Measurements from ENCODE around the gene MS4A15. TPM values are rescaled to one million over a fixed set of nuclear protein-coding genes. Genes with fewer than 3 reads are reported as not detected.
"Not testable (repeated sequence)": the region's sequence is repeated elsewhere in the genome, so short reads cannot be mapped to it uniquely, and the experiment has no call there.

The MS4A15 gene
- total RNA-seq, 4 donors from 2014 or later = not detected

- intact Hi-C loops (cut with DNase I) = no loop called here
- Histone ChIP-seq H3K27me3 (no peaks in the 10 kb centered on the region), H3K4me3 (replicated peaks in 1 of 3) (no peak overlapping the region), H3K36me3 (no peaks in the 10 kb centered on the region), H3K9me3 (no peaks in the 10 kb centered on the region), H3K4me1 (no peaks in the 10 kb centered on the region), H3K27ac (no peak overlapping the region)
- 78 to 95% methylated on average over 2 of the region's 2 CpGs for WGBS, 2 donors
- TF ChIP-seq, protein P1, sequence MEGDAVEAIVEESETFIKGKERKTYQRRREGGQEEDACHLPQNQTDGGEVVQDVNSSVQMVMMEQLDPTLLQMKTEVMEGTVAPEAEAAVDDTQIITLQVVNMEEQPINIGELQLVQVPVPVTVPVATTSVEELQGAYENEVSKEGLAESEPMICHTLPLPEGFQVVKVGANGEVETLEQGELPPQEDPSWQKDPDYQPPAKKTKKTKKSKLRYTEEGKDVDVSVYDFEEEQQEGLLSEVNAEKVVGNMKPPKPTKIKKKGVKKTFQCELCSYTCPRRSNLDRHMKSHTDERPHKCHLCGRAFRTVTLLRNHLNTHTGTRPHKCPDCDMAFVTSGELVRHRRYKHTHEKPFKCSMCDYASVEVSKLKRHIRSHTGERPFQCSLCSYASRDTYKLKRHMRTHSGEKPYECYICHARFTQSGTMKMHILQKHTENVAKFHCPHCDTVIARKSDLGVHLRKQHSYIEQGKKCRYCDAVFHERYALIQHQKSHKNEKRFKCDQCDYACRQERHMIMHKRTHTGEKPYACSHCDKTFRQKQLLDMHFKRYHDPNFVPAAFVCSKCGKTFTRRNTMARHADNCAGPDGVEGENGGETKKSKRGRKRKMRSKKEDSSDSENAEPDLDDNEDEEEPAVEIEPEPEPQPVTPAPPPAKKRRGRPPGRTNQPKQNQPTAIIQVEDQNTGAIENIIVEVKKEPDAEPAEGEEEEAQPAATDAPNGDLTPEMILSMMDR (IDR thresholded peaks at IDR 0.05) = no peak
- TF ChIP-seq POLR2A (IDR thresholded peaks at IDR 0.05) = no peak
- no peak for DNase-seq
Observed at GRCh38 chr11:60816590-60817157, 60.0 kb downstream of the MS4A15 start.

GRCh38 chr11:60818057-60818456 lies 61.4 kb downstream of the MS4A15 start:
- WGBS, 2 donors = 79 to 86% methylated on average over 4 of the region's 4 CpGs
- no peak for DNase-seq
- Histone ChIP-seq H3K27me3 (no peaks in the 10 kb centered on the region), H3K9me3 (no peaks in the 10 kb centered on the region), H3K36me3 (no peaks in the 10 kb centered on the region), H3K27ac (no peak overlapping the region), H3K4me1 (no peaks in the 10 kb centered on the region), H3K4me3 (replicated peaks in 1 of 3) (no peak overlapping the region)
- intact Hi-C loops (cut with DNase I) = no loop called here
- TF ChIP-seq, protein P1 (IDR thresholded peaks at IDR 0.05) = no peak
- no peak for TF ChIP-seq POLR2A (IDR thresholded peaks at IDR 0.05)

DNA sequence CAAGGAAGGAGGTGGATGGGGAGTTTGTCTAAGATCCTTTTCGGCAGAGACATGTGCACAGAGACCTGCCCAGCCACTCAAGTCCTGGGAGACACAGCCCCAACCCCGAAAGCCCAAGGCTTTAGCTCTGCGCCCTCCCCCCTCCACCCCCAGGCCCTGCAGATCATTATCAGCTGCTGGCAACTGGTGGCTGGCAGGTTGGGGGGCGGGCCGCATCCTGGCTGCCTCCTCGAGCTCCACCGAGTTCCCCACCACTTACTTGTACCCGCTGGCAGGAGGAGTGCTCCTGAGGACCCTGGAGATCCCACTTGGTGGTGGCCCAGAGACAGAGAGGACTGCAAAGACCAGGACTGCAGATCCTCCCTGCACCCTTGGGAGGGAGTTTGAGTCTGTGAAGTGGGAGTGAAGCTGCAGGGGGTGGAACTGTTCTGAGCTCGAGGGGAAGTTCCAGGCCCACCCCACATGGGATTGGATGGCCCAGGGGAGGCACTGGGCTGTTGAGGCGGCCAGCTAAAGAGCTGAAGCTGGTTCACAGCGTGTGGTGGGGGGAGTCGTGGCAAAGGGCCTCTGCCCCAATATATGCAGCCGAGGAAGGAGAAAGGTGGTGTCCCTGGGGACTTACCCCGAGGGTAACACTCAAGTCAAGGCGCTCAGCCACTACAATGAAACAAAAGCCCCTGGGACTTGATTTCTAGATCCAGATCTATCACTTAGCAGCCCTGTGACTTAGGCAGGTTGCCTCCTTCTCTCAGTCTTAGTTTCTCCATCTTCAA lies 65.3 kb downstream of the MS4A15 start:
- intact Hi-C loops (cut with DNase I) = no loop called here
- TF ChIP-seq, protein P1 (IDR thresholded peaks at IDR 0.05) = no peak
- no peak for TF ChIP-seq POLR2A (IDR thresholded peaks at IDR 0.05)
- Histone ChIP-seq H3K27ac (no peak overlapping the region), H3K4me3 (replicated peaks in 1 of 3) (no peak overlapping the region), H3K36me3 (no peaks in the 10 kb centered on the region), H3K9me3 (no peaks in the 10 kb centered on the region), H3K4me1 (no peaks in the 10 kb centered on the region), H3K27me3 (no peaks in the 10 kb centered on the region)
- 34% methylated on average over 15 of the region's 15 CpGs for WGBS, 2 donors
- peak in 1 of 2 donors; percentile 38 for DNase-seq

- H3K27me3 ChIP-seq; H3K27ac ChIP-seq; H3K9me3 ChIP-seq; DNase-seq; H3K36me3 ChIP-seq; H3K4me1 ChIP-seq; H3K4me3 ChIP-seq (replicated peaks in 1 of 3); intact Hi-C loops (cut with DNase I): not testable (repeated sequence)
- 94 to 98% methylated on average over 5 of the region's 5 CpGs for WGBS, 2 donors
Observed at GRCh38 chr11:60823745-60824306, 67.2 kb downstream of the MS4A15 start.

DNA sequence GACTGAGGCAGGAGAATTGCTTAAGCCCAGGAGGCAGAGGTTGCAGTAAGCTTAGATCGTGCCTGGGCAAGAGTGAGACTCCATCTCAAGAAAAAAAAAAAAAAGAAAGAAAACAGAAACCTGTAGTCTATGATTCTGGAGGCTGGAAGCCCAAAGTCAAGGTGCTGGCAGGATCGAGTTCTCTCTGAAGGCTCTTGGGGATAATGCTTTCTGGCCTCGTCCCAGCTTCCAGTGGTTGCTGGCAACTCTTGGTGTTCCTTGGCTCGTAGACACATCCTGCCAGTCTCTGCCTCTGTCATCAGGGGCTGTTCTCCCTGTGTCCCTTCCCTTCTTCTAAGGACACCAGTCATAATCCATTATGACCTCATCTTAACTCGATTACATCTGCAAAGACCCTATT lies 68.5 kb downstream of the MS4A15 start:
- intact Hi-C loops (cut with DNase I) = loop anchor here (5.0 kb wide), 1 partner anchor 72 kb away; no protein-coding TSS in a partner anchor
- no peak overlapping the region for H3K27ac ChIP-seq
- H3K4me3 ChIP-seq (replicated peaks in 1 of 3) = no peak overlapping the region
- H3K27me3 ChIP-seq = no peaks in the 10 kb centered on the region
- no peaks in the 10 kb centered on the region for H3K4me1 ChIP-seq
- no peaks in the 10 kb centered on the region for H3K36me3 ChIP-seq
- 90 to 92% methylated on average over 5 of the region's 5 CpGs for WGBS, 2 donors
- H3K9me3 ChIP-seq = no peaks in the 10 kb centered on the region
- TF ChIP-seq POLR2A (IDR thresholded peaks at IDR 0.05) = no peak
- TF ChIP-seq, protein P1 (IDR thresholded peaks at IDR 0.05) = no peak
- no peak for DNase-seq
